Naive B cell (primary cell): ENCODE data around the gene KCNIP1. TPM values are rescaled to one million over a fixed set of nuclear protein-coding genes. Genes with fewer than 3 reads are reported as not detected.

Experiments
- ATAC-seq, 2 donors: fragments of 150-1000 bp; cut with Tn5 transposase; 2 replicates each; pipeline ENCODE4 v1.10.0; 2021; ENCODE audit warnings: low read depth in 2 of 2, mild to moderate bottlenecking in 2 of 2, moderate library complexity in 2 of 2
- DNase-seq: peaks from one replicate; pipeline ENCODE4 v3.0.0; 2022
- H3K27ac Mint-ChIP-seq, 6 donors: one replicate each; pipeline ENCODE4 v1.8.0; 2020 to 2022; ENCODE audit warnings: mild to moderate bottlenecking in 6 of 6, mixed read lengths in 6 of 6, moderate library complexity in 5 of 6, inconsistent platforms in 2 of 6
- H3K27me3 Mint-ChIP-seq, 3 donors: one replicate each; pipeline ENCODE4 v1.8.0; 2021 to 2022; ENCODE audit warnings: mixed read lengths in 3 of 3, mild to moderate bottlenecking in 1 of 3
- H3K36me3 Mint-ChIP-seq, 2 donors: one replicate each; pipeline ENCODE4 v1.8.0; 2020 to 2022; ENCODE audit warnings: mixed read lengths in 2 of 2, inconsistent platforms in 1 of 2, mild to moderate bottlenecking in 1 of 2
- H3K4me1 Mint-ChIP-seq, 3 donors: one replicate each; pipeline ENCODE4 v1.8.0; 2020 to 2022; ENCODE audit warnings: mixed read lengths in 3 of 3, inconsistent platforms in 1 of 3, mild to moderate bottlenecking in 1 of 3, moderate library complexity in 1 of 3
- H3K4me3 Mint-ChIP-seq, 8 donors: one replicate each; pipeline ENCODE4 v1.8.0; 2020 to 2022; ENCODE audit warnings: mild to moderate bottlenecking in 8 of 8, mixed read lengths in 8 of 8, moderate library complexity in 8 of 8, inconsistent platforms in 2 of 8
- H3K9me3 Mint-ChIP-seq, 7 donors: one replicate each; pipeline ENCODE4 v1.8.0; 2020 to 2022; ENCODE audit warnings: mixed read lengths in 7 of 7, mild to moderate bottlenecking in 5 of 7, inconsistent platforms in 2 of 7, moderate library complexity in 1 of 7
- polyA plus RNA-seq, 6 donors: library from polyadenylated mRNA; unstranded; fragments of 300-500 nt; fragmentation: Illumina TruSeq; gene quantifications; one replicate each; pipeline ENCODE4 v1.2.3, GENCODE V29; 2021; ENCODE audit warnings: low read depth in 6 of 6

KCNIP1 gene
- polyA plus RNA-seq, 6 donors from 2014 or later: not detected

- H3K36me3 Mint-ChIP-seq: no peaks in the 10 kb centered on the region
- H3K4me1 Mint-ChIP-seq: no peaks in the 10 kb centered on the region
- H3K27me3 Mint-ChIP-seq: peaks cover 5 to 16% (median 6%) of the 10 kb centered on the region in 3 donors
- no peak overlapping the region for H3K4me3 Mint-ChIP-seq
- H3K9me3 Mint-ChIP-seq: peaks cover 0 to 3% (median 0%) of the 10 kb centered on the region in 7 donors
- no peak for DNase-seq
- H3K27ac Mint-ChIP-seq: no peak overlapping the region
- ATAC-seq: no peak
These were observed 18.7 kb downstream of the KCNIP1 start for GRCh38 chr5:170522211-170523141.

GRCh38 chr5:170523142-170523551 lies 19.3 kb downstream of the KCNIP1 start:
- ATAC-seq (no peak), DNase-seq (no peak)
- no peak overlapping the region for H3K4me3 Mint-ChIP-seq
- peaks cover 0 to 3% (median 0%) of the 10 kb centered on the region in 7 donors for H3K9me3 Mint-ChIP-seq
- no peaks in the 10 kb centered on the region for H3K4me1 Mint-ChIP-seq
- H3K27ac Mint-ChIP-seq: no peak overlapping the region
- peaks cover 5 to 16% (median 6%) of the 10 kb centered on the region in 3 donors for H3K27me3 Mint-ChIP-seq
- H3K36me3 Mint-ChIP-seq: no peaks in the 10 kb centered on the region

DNA sequence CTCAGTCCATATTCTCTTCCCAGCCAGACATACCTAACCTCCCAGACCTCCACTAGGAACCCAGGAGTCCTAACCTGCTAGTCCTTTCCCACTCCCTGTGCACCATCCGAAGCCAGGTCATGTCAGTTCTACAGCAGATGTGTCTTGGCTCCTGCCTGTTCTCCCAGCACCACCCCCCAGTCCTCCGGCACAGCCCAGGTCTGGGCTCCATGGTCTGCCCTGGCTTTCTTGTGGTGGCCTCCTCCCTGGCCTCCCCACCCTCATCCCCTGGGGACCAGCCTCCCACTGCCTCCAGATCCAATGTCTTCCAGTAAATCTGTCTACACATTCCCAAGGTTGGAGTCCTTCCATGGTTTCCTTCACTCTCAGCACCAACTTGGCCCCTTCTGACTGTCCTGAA lies 20.0 kb downstream of the KCNIP1 start:
- no peak overlapping the region for H3K27ac Mint-ChIP-seq
- H3K9me3 Mint-ChIP-seq: peaks cover 0 to 3% (median 0%) of the 10 kb centered on the region in 7 donors
- no peaks in the 10 kb centered on the region for H3K36me3 Mint-ChIP-seq
- H3K4me1 Mint-ChIP-seq: no peaks in the 10 kb centered on the region
- ATAC-seq: no peak
- peaks cover 5 to 16% (median 6%) of the 10 kb centered on the region in 3 donors for H3K27me3 Mint-ChIP-seq
- H3K4me3 Mint-ChIP-seq: peak overlapping the region in 1 of 8 donors; percentile 13
- DNase-seq: no peak

- H3K27ac Mint-ChIP-seq: no peak overlapping the region
- no peaks in the 10 kb centered on the region for H3K36me3 Mint-ChIP-seq
- ATAC-seq: no peak
- no peaks in the 10 kb centered on the region for H3K4me1 Mint-ChIP-seq
- peaks cover 4 to 18% (median 5%) of the 10 kb centered on the region in 3 donors for H3K27me3 Mint-ChIP-seq
- no peak overlapping the region for H3K4me3 Mint-ChIP-seq
- no peak for DNase-seq
- peaks cover 0 to 3% (median 0%) of the 10 kb centered on the region in 7 donors for H3K9me3 Mint-ChIP-seq
These were observed 20.8 kb downstream of the KCNIP1 start for GRCh38 chr5:170524576-170524975.

GRCh38 chr5:170525470-170526211 lies 21.8 kb downstream of the KCNIP1 start:
- Mint-ChIP-seq H3K27me3 (peaks cover 0 to 24% (median 5%) of the 10 kb centered on the region in 3 donors), H3K4me1 (no peaks in the 10 kb centered on the region), H3K27ac (no peak overlapping the region), H3K36me3 (no peaks in the 10 kb centered on the region), H3K9me3 (peaks cover 0 to 3% (median 0%) of the 10 kb centered on the region in 7 donors), H3K4me3 (peak overlapping the region in 1 of 8 donors; percentile 42)
- no peak for ATAC-seq
- no peak for DNase-seq

DNA sequence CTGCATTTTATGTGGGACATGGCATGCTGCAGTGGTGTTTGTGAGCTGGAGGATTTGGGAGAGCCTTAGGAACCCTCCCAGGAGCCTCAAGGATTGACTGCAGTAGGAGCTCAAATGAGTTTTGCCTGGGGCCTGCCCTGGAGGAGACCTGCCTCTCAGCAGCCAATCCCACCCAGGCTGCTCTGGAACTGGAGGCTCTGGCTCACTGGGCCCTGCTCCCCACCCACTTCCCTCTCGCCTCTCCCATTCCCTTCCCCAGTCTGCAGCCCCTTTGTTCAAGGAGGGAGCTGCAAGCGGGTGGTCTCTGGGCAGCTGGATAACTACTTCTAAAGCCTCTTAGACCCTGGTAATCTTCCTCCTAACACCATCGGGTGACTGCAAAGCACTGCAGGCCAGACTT lies 24.2 kb downstream of the KCNIP1 start:
- no peak for DNase-seq
- Mint-ChIP-seq H3K27me3 (peaks cover 0 to 39% (median 12%) of the 10 kb centered on the region in 3 donors), H3K4me3 (no peak overlapping the region), H3K36me3 (no peaks in the 10 kb centered on the region), H3K27ac (no peak overlapping the region), H3K4me1 (no peaks in the 10 kb centered on the region), H3K9me3 (no peaks in the 10 kb centered on the region)
- no peak for ATAC-seq

DNA sequence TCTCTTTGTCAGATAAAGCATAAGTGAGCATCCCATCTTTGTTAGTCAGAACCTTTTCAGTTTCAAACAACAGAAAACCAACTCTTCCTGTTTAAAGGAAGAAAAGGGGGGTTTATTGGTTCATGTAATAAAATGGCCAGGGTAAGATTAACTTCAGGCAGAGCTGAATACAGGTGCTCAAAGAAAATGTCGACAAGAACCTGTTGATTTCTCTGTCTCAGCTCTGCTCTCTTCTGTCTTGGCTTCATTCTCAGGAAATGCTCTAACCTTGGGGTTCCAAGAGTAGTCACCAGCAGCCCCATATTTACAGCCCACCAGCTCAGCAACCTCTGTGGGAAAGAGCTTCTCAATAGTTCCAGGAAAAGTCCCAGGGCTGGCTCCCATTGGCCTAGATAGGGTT lies 25.2 kb downstream of the KCNIP1 start:
- Mint-ChIP-seq H3K27ac (no peak overlapping the region), H3K27me3 (peaks cover 0 to 35% (median 13%) of the 10 kb centered on the region in 3 donors), H3K9me3 (no peaks in the 10 kb centered on the region), H3K4me3 (no peak overlapping the region), H3K4me1 (no peaks in the 10 kb centered on the region), H3K36me3 (no peaks in the 10 kb centered on the region)
- ATAC-seq (no peak), DNase-seq (no peak)

DNA sequence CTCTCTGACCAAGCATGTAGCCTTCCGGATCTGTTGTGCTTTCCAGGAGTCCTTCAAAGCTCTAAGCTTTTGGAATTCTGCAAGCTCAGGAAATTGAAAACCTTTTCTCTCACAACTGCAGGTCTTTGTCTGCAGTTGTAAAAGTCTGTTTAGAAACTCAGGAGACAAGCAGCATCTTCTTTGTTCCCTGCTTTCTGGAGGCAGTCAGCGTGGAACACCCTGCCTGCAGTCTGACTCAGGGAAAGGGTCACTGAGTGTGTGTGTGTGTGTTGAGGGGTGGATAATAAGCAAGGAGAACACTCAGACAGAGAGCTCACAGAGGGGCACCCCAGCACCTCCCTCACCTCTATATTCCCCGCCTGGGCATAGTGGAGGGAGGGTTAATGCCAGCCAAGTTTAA lies 29.1 kb downstream of the KCNIP1 start:
- Mint-ChIP-seq H3K27me3 (peaks cover 11 to 49% (median 23%) of the 10 kb centered on the region in 3 donors), H3K9me3 (no peaks in the 10 kb centered on the region), H3K27ac (no peak overlapping the region), H3K4me1 (no peaks in the 10 kb centered on the region), H3K4me3 (no peak overlapping the region), H3K36me3 (no peaks in the 10 kb centered on the region)
- no peak for DNase-seq
- no peak for ATAC-seq

GRCh38 chr5:170533383-170533782 lies 29.6 kb downstream of the KCNIP1 start:
- no peaks in the 10 kb centered on the region for H3K36me3 Mint-ChIP-seq
- H3K27ac Mint-ChIP-seq: no peak overlapping the region
- no peaks in the 10 kb centered on the region for H3K9me3 Mint-ChIP-seq
- H3K4me3 Mint-ChIP-seq: no peak overlapping the region
- H3K27me3 Mint-ChIP-seq: peaks cover 11 to 52% (median 24%) of the 10 kb centered on the region in 3 donors
- ATAC-seq (no peak), DNase-seq (no peak)
- no peaks in the 10 kb centered on the region for H3K4me1 Mint-ChIP-seq

DNA sequence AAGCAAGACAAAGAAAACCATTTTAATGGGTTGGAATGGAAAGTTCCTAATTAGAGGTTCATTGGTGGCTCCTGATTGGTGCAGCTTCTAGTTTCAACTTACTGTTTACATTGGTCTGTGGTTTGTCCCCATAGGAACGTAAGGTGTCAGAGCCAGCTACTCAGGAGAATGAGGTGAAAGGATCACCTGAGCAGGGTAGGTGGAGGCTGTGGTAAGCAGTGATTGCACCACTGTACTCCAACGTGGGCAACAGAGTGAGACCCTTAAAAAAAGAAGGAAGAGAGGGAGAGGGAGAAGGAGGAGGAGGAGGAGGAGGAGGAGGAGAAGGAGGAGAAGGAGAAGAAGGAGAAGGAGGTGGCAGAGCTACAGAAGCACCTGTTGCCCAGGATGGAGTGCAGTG lies 30.4 kb downstream of the KCNIP1 start:
- Mint-ChIP-seq H3K4me3 (no peak overlapping the region), H3K27me3 (peaks cover 11 to 60% (median 30%) of the 10 kb centered on the region in 3 donors), H3K27ac (peak overlapping the region in 1 of 6 donors; percentile 54), H3K9me3 (no peaks in the 10 kb centered on the region), H3K4me1 (no peaks in the 10 kb centered on the region), H3K36me3 (no peaks in the 10 kb centered on the region)
- DNase-seq (no peak), ATAC-seq (no peak)

DNA sequence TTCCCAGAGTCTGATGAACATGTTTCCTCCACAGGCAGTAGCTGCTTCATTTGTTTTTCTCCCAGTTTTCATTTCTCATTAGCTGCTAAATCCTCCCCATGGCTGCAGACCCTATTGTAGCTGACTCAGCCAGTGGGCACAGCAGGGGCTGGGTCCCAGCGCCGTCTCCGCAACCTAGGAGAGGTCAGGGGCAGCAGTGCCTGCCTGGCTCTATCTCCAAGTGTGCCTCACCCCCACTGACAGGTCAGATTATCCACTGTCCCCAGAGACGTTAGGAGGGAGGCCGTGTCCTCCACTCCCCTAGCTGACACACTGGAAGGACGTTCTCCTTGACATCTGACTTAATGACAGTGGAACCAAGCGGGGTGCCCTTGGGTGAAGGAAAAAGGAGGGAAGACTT lies 31.1 kb downstream of the KCNIP1 start:
- ATAC-seq (no peak), DNase-seq (no peak)
- Mint-ChIP-seq H3K36me3 (no peaks in the 10 kb centered on the region), H3K27ac (no peak overlapping the region), H3K27me3 (peaks cover 11 to 62% (median 34%) of the 10 kb centered on the region in 3 donors), H3K4me1 (no peaks in the 10 kb centered on the region), H3K4me3 (no peak overlapping the region), H3K9me3 (no peaks in the 10 kb centered on the region)

DNA sequence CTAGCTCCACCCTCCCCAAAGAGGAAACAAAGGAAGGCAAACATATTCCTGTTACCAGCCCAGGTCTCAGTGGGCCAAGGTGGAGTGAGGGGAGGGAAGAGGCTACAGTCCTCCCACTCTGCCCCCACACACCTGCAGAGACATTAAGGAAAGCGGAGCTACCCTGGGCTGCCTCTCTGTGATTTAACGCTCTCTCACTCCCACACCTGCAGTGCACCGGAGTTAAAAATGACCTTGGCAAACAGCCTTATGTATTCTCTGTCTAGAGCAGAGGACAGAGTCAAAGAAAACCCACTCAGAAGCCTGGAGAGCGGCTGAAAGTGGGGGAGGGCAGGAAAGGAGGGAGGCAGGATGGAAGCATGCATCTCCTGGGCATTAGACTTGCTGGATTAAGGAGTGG lies 32.7 kb downstream of the KCNIP1 start:
- no peak for ATAC-seq
- Mint-ChIP-seq H3K27me3 (peaks cover 11 to 58% (median 38%) of the 10 kb centered on the region in 3 donors), H3K4me3 (peak overlapping the region in 1 of 8 donors; percentile 42), H3K27ac (no peak overlapping the region), H3K36me3 (no peaks in the 10 kb centered on the region), H3K4me1 (no peaks in the 10 kb centered on the region), H3K9me3 (no peaks in the 10 kb centered on the region)
- DNase-seq: no peak

DNA sequence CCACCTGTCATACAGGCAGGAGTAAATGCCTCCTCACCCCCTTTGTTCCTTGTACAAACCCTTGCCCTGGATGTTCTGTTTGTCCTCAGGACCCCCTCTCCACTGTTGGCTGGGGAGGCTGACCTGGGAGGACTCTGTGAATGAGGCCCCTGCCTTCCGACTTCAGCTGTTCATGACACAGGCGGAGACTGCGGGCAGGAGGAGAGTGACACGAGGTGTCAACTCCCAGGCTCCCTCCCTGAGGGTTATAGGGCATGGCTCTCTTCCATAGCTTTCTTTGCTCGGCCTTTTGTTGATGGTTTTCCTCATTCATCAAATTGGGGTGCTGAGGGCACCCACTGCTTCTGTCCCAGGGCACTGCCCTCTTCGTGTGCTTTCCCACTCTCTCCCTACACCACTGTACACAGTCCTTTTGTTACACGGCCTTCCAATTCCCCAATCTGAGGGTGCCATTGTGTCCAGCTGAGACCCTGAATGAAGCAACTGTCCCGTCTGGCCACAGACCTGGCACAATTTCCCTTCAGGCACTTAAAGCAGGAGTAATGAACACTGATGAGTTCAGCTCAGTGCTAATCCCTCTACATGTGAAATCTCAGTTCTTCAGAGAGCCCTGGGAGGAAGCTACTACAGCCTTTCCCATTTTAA lies 33.8 kb downstream of the KCNIP1 start:
- no peaks in the 10 kb centered on the region for H3K4me1 Mint-ChIP-seq
- no peaks in the 10 kb centered on the region for H3K9me3 Mint-ChIP-seq
- H3K4me3 Mint-ChIP-seq: peak overlapping the region in 1 of 8 donors; percentile 10
- peaks cover 18 to 48% (median 35%) of the 10 kb centered on the region in 3 donors for H3K27me3 Mint-ChIP-seq
- no peak for ATAC-seq
- DNase-seq: no peak
- no peaks in the 10 kb centered on the region for H3K36me3 Mint-ChIP-seq
- H3K27ac Mint-ChIP-seq: no peak overlapping the region
